PC-9 (cell line): Measurements from ENCODE around the gene SCGB1D2.

Experiments used
- EZH2 ChIP-seq: fragments of 200-600 bp; sonication (generic); IDR thresholded peaks from 2 replicates; pipeline ENCODE4 v1.8.0; 2017; ENCODE audit warnings: antibody characterized with exemption, low read depth
- TF ChIP-seq, protein P1 (sequence below): fragments of 200-600 bp; sonication (generic); conservative IDR thresholded peaks from 2 replicates; pipeline ENCODE4 v1.6.1; 2017; ENCODE audit warnings: mixed run types, antibody characterized with exemption, mild to moderate bottlenecking, moderate library complexity

DNA sequence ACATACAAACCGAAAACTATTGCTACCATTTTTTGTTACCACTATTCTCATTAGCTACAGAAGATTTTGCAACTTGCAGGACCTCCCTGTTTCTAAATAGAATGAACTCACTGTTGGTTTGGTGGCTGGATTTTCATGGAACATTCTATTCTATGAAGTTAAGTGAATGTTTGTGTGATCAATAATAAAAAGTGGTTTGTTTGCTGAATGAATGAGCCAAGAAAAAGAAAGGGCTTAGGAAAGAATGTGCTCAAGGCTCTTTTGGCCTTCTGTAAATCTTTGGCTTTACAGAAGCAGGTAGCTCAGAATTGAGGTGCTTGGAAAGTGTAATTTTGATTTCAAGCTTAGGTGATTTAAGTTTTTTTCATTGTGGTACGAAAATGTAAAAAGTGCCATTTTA lies 5.9 kb upstream of the SCGB1D2 start:
- TF ChIP-seq, protein P1, sequence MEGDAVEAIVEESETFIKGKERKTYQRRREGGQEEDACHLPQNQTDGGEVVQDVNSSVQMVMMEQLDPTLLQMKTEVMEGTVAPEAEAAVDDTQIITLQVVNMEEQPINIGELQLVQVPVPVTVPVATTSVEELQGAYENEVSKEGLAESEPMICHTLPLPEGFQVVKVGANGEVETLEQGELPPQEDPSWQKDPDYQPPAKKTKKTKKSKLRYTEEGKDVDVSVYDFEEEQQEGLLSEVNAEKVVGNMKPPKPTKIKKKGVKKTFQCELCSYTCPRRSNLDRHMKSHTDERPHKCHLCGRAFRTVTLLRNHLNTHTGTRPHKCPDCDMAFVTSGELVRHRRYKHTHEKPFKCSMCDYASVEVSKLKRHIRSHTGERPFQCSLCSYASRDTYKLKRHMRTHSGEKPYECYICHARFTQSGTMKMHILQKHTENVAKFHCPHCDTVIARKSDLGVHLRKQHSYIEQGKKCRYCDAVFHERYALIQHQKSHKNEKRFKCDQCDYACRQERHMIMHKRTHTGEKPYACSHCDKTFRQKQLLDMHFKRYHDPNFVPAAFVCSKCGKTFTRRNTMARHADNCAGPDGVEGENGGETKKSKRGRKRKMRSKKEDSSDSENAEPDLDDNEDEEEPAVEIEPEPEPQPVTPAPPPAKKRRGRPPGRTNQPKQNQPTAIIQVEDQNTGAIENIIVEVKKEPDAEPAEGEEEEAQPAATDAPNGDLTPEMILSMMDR, result no peak
- no peak for TF ChIP-seq EZH2
